Measurements from ENCODE around the gene SUPT5H.

- TF ChIP-seq CTCF (IDR thresholded peaks at IDR 0.05), result no peak
- TF ChIP-seq POLR2A (IDR thresholded peaks at IDR 0.05), result peak; percentile 78
These were observed 41.8 kb upstream of the SUPT5H start for GRCh38 chr19:39403331-39404312.

All from ovary (tissue), 3 donors.